Colonic mucosa (tissue), 4 donors: ENCODE results near the gene RABGGTB. TPM values are rescaled to one million over a fixed set of nuclear protein-coding genes. Genes with fewer than 3 reads are reported as not detected.
"Not testable (repeated sequence)": the region's sequence is repeated elsewhere in the genome, so short reads cannot be mapped to it uniquely, and the experiment has no call there.

ENCODE experiments used
- DNase-seq: peaks from one replicate; pipeline ENCODE4 v3.0.0-alpha.2; 2020
- H3K27ac ChIP-seq: fragments of 200-600 bp; one replicate; pipeline ENCODE4 v1.8.0; 2021
- H3K27me3 ChIP-seq: fragments of 200-600 bp; one replicate; pipeline ENCODE4 v1.8.0; 2021
- H3K36me3 ChIP-seq: fragments of 200-600 bp; one replicate; pipeline ENCODE4 v1.8.0; 2021
- H3K4me1 ChIP-seq: fragments of 200-600 bp; one replicate; pipeline ENCODE4 v1.8.0; 2021; ENCODE audit warnings: mild to moderate bottlenecking
- H3K4me3 ChIP-seq: fragments of 200-600 bp; one replicate; pipeline ENCODE4 v1.8.0; 2021
- H3K9ac ChIP-seq, 2 donors: one replicate each; pipeline ENCODE4 v1.7.0; 2013; ENCODE audit warnings: control low read depth in 2 of 2, low read depth in 2 of 2, low read length in 2 of 2
- H3K9me3 ChIP-seq: fragments of 200-600 bp; one replicate; pipeline ENCODE4 v1.8.0; 2021
- intact Hi-C: fragments of 100-400 bp; cut with DNase I; formaldehyde crosslinking; loops from one replicate; pipeline ENCODE4 v1.14.1; 2022
- total RNA-seq, 2 donors: library from RNA; stranded (reverse); fragmentation: NEBNext Ultra II Directional in 1 of 2; extraction: Animal tissue kit (Norgen Biotek cat#: 25700) in 1 of 2; gene quantifications; one replicate each; pipeline ENCODE4 v1.2.1, GENCODE V29; 2021
- TF ChIP-seq, protein P1 (sequence below): fragments of 200-600 bp; IDR thresholded peaks from one replicate; pipeline ENCODE4 v1.8.0; 2022; ENCODE audit warnings: antibody characterized with exemption, mild to moderate bottlenecking
- donor health status: healthy.
- donor health status: DM: no; HTN: no; CAD: no.
- donor health status: DM: no; HTN: no; CAD: no.

RABGGTB gene
- 10 to 100 TPM; 58.3 to 67.6 TPM for total RNA-seq

DNA sequence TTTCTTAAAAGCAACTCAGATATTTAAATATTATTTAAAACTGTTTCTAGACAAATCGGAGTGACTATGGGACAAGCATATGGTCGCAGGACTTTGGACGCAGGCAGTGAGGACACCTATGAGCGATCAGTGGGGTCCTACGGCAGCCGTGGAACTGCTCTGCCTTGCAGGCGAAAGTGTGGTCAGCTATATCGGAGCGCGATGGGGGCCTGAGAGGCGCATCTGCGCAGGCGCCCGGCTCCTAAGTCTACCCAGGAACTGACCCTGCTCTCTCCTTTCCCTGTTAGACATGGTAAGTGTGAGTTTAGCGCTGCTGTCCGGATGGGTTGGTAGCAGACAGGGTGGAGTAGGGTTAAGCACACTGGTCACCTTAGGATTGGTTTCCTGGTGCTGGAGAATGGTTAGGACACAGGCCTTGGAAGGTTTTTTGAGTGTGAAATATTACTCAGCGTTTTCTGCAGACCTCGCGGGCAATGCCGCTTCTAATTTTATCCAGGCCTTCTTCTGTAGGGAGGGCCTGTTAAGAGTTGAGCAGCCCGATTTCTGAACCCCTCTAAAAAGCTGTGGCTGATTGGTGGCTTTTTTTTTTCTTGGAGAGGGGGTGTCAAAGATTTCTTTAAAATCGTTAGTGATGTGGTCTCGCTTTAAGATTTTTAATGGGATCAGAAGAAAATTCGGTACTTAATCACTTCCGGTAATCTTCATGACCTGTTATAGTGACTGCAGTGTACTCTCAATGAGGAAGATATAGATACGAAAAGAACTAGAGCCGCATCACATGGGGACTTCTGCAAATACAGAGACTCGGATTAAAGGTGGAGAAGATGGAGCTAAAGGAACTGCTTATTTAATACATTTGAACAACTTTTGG, at the start of gene RABGGTB:
Gene RABGGTB, plus strand, starts transcription at position 274 of the 871 bp plus-strand sequence. Its CDS starts 16 bp downstream, at position 290.
- intact Hi-C loops = loop anchor here (5.0 kb wide), 1 partner anchor 59 kb away; no protein-coding TSS in a partner anchor
- H3K36me3 ChIP-seq = no peaks in the 10 kb centered on the region
- peak; percentile 96 for DNase-seq
- peak within 1 kb of the TSS; percentile 44 for H3K4me3 ChIP-seq
- no peaks in the 10 kb centered on the region for H3K9me3 ChIP-seq
- peak within 1 kb of the TSS; percentile 75 for H3K27ac ChIP-seq
- TF ChIP-seq, protein P1, sequence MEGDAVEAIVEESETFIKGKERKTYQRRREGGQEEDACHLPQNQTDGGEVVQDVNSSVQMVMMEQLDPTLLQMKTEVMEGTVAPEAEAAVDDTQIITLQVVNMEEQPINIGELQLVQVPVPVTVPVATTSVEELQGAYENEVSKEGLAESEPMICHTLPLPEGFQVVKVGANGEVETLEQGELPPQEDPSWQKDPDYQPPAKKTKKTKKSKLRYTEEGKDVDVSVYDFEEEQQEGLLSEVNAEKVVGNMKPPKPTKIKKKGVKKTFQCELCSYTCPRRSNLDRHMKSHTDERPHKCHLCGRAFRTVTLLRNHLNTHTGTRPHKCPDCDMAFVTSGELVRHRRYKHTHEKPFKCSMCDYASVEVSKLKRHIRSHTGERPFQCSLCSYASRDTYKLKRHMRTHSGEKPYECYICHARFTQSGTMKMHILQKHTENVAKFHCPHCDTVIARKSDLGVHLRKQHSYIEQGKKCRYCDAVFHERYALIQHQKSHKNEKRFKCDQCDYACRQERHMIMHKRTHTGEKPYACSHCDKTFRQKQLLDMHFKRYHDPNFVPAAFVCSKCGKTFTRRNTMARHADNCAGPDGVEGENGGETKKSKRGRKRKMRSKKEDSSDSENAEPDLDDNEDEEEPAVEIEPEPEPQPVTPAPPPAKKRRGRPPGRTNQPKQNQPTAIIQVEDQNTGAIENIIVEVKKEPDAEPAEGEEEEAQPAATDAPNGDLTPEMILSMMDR = no peak
- H3K4me1 ChIP-seq = no peaks in the 10 kb centered on the region
- peak within 1 kb of the TSS; percentile 66 to 89 for H3K9ac ChIP-seq
- H3K27me3 ChIP-seq = no peaks in the 10 kb centered on the region

DNA sequence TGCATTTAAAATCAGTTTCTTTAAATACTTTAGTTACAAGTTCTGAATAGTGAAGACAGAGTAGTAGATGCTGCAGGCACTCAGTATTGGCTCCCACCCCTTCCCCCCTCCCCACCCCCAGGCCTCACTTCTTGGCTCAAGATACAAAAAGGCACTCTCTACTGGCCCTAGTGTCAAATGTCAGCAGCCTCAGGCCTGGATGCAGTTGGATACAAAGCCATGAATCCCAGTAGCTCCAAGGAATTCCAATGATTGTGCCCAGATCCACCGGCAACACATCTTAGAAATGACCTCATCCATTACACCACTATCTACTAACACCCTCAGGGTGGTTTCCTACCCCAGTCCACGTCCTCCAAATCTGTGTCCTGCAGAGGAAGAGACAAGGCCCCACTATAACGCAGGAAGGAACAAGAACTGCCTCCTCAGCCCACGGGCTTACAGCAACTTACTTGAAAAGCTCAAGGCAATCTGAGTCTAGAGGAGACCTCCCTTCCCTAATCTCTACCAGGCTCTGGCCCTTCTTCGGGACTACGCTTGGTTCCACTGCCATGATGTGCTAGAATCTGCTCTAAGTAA, 43.9 kb upstream of the RABGGTB start:
- TF ChIP-seq, protein P1 = no peak
- intact Hi-C loops = no loop called here
- Histone ChIP-seq H3K27me3 (no peaks in the 10 kb centered on the region), H3K9ac (no peak overlapping the region), H3K36me3 (no peaks in the 10 kb centered on the region), H3K9me3 (no peaks in the 10 kb centered on the region), H3K4me3 (no peak overlapping the region), H3K27ac (no peak overlapping the region), H3K4me1 (no peaks in the 10 kb centered on the region)
- no peak for DNase-seq

GRCh38 chr1:75745276-75745675, 40.8 kb upstream of the RABGGTB start:
- Histone ChIP-seq H3K27ac (no peak overlapping the region), H3K9ac (no peak overlapping the region), H3K4me3 (no peak overlapping the region), H3K36me3 (peaks cover 1% of the 10 kb centered on the region), H3K9me3 (no peaks in the 10 kb centered on the region), H3K4me1 (no peaks in the 10 kb centered on the region), H3K27me3 (no peaks in the 10 kb centered on the region)
- no peak for DNase-seq
- intact Hi-C loops = no loop called here
- TF ChIP-seq, protein P1 = no peak

GRCh38 chr1:75757210-75757609, 28.8 kb upstream of the RABGGTB start:
- H3K27ac ChIP-seq, H3K4me1 ChIP-seq, intact Hi-C loops, DNase-seq, H3K27me3 ChIP-seq, H3K36me3 ChIP-seq, H3K4me3 ChIP-seq, H3K9ac ChIP-seq, H3K9me3 ChIP-seq: not testable (repeated sequence)

GRCh38 chr1:75758543-75758942, 27.5 kb upstream of the RABGGTB start:
- intact Hi-C loops, DNase-seq, H3K27me3 ChIP-seq, H3K4me1 ChIP-seq, H3K4me3 ChIP-seq, H3K27ac ChIP-seq, H3K9ac ChIP-seq, H3K36me3 ChIP-seq, H3K9me3 ChIP-seq: not testable (repeated sequence)

DNA sequence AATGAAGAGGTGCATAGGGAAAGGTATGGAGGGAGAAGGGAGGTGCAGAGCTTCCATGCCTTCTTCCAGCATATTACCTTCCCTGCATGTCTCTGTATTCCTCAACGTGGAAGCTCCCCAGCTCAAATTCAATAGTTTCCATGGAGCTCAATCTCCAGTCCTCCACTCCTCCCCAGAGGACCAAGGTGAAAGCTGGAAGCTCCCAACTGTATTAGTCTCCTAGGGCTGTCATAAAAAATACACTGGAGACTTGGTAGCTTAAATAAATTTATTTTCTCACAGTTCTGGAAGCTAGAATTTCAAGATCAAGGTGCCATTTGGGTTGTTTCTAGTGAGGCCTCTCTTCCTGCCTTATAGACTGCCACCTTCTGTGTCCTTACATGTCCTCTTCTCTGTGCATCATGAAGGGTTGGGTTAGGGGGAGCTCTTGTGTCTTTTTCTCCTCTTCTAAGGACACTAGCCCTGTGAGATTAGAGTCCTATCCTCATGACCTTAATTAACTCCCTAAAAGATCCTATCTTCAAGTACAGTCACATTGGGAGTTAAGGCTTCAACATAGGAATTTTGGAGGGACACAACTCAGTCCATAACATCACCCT, 21.9 kb upstream of the RABGGTB start:
- Histone ChIP-seq H3K4me3 (no peak overlapping the region), H3K9ac (no peak overlapping the region), H3K27me3 (no peaks in the 10 kb centered on the region), H3K4me1 (no peaks in the 10 kb centered on the region), H3K27ac (no peak overlapping the region), H3K36me3 (no peaks in the 10 kb centered on the region), H3K9me3 (no peaks in the 10 kb centered on the region)
- TF ChIP-seq, protein P1 = no peak
- intact Hi-C loops = no loop called here
- DNase-seq = no peak
